AG20443 (cell line): ENCODE results near the gene PDE8B.

ENCODE experiments used
- DNase-seq: peaks from one replicate; pipeline ENCODE4 v3.0.0; 2012; ENCODE audit warnings: low spot score, mixed read lengths

The PDE8B gene, protein sequence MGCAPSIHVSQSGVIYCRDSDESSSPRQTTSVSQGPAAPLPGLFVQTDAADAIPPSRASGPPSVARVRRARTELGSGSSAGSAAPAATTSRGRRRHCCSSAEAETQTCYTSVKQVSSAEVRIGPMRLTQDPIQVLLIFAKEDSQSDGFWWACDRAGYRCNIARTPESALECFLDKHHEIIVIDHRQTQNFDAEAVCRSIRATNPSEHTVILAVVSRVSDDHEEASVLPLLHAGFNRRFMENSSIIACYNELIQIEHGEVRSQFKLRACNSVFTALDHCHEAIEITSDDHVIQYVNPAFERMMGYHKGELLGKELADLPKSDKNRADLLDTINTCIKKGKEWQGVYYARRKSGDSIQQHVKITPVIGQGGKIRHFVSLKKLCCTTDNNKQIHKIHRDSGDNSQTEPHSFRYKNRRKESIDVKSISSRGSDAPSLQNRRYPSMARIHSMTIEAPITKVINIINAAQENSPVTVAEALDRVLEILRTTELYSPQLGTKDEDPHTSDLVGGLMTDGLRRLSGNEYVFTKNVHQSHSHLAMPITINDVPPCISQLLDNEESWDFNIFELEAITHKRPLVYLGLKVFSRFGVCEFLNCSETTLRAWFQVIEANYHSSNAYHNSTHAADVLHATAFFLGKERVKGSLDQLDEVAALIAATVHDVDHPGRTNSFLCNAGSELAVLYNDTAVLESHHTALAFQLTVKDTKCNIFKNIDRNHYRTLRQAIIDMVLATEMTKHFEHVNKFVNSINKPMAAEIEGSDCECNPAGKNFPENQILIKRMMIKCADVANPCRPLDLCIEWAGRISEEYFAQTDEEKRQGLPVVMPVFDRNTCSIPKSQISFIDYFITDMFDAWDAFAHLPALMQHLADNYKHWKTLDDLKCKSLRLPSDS

DNA sequence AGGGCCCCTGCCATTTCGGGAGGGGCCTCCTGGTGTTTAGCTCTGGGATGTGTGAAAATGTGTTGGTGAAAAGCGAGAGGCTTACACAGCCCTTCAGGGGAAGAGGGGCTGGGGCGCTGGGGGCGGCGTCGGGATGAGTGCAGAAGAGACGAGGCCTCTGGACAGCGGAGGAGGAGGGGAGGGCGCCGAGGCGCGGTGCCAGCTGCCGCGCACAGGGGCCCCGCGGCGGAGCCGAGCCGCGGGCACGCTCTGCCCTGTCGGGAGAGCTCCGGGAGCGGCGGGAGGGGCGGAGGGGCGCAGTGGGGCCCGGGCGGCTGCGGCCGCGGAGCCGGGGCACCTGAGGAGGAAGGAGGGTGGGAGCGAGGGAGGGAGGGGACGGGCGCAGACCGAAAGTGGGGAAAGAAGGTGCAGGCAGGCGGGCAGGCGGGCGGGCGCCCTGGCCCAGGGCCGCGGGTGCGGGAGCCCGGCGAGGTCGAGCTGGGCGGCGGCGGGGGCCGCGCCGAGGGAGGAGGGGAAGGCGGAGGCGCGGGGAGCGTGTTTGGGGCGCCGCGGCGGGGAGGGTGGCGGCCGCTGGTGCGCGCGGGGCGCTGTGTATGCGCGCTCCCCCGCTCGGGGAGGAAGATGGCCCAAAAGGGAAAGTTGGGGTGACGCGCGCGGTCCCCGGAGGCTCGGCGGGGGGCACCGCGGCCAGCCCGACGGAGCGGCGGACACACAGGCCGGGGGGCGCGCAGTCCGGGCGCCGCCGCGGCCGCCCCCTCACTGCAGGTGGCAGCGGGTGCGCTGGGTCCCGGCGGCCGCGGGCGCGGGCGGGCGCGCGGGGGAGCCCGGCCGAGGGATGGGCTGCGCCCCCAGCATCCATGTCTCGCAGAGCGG, at the start of gene PDE8B:
PDE8B (plus strand) TSS at position 590 of the 873 bp plus-strand sequence; CDS start at position 836, 246 bp downstream.
- DNase-seq: peak; percentile 40

GRCh38 chr5:77163453-77163852, 47.0 kb upstream of the PDE8B start:
- no peak for DNase-seq

DNA sequence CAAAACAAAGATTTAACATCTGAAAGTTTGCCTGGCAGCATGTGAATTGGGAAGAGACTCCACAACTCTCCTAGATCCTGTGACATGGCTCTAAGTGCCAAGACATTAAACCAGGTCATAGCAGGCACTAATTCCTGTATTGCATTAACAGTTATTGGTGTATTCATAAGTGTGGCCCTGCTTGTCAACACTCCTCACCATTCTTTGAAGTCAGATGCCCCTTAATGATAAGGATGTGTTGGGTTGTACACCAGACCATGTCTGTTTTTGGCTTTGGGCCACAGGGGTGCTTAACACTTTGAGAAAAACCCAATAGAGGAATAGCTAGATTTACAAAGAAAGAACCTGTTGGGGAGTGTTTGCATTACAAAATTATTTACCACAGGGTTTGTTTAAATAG, 43.4 kb upstream of the PDE8B start:
- DNase-seq: no peak

DNA sequence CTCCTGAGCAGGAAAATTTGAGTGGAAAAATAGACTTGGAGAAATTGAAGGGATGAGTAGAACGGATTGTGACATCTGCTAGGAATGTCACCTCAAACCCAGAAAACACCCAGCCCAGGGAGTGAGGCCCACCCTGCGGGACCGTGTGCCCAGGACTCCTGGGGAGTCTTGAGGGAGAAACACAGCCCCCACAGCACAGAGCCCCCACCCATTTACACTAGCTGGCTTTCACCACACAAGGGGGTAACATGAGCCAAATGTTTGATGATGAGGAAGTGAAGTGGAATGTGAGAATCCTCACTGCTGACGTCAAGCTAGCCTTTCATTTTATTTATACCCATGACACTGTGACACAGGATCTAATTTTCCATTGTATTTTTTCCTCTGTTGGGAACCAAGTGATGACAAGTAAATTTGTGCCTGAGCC, 42.8 kb upstream of the PDE8B start:
- peak; percentile 87 for DNase-seq

- peak; percentile 76 for DNase-seq
These were observed 42.2 kb upstream of the PDE8B start for GRCh38 chr5:77168161-77168878.

DNA sequence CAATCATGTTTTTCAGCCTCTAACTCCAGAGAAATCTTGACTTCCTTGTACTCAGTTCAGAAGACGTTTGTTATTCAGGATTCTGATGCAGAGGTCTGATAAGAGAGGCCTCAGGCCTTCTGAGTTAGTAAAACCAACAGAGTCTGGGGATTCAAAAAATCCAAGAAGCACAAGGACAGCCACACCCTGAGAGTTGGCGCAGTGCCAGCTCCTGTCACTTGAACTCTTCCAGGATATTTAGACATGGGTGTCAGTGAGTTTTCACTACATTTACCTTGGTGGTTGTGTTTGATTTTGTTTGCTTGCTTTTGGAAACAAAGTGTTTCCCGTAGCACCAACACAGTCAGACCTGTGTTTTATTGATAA, 41.6 kb upstream of the PDE8B start:
- no peak for DNase-seq

GRCh38 chr5:77170196-77170890, 40.1 kb upstream of the PDE8B start:
- DNase-seq: no peak

DNA sequence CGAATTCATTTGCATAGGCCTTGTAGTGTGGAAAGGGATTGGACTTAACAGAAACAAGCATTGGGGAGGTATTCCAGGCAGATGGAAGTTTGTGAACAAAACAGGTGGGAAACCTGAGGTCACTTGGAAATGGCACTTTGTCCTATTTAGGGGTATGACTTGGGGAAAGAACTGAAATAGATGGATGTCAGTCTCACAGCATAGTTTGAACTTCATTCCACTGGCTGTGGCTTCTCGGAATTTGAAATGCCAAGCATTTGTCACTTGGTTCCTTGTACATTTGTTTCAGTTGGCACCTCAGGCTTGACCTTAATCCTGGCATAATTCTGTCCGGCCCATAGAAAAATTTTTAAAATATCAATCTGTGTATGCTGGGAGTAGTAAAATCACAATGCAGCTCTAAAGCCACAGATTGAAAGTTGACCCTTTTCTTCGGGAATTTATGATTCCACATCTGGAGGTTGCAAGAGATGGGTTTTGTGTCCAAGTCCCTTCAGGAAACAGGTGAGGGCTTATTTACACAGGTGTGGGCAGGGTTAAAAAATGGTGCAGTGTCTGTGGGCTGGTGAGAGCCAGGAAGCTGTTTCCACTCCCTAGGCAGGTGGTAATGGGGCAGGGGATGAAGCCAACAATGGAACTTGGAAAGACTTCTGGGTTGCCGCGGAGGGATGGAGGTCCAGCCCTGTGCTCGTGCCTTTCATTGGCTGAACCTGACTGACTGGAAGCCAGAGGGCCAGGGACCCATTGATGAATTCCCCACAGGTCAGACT, 39.2 kb upstream of the PDE8B start:
- DNase-seq: no peak

GRCh38 chr5:77172713-77173328, 37.7 kb upstream of the PDE8B start:
- DNase-seq: no peak

- no peak for DNase-seq
These were observed 36.0 kb upstream of the PDE8B start for GRCh38 chr5:77174526-77174925.

DNA sequence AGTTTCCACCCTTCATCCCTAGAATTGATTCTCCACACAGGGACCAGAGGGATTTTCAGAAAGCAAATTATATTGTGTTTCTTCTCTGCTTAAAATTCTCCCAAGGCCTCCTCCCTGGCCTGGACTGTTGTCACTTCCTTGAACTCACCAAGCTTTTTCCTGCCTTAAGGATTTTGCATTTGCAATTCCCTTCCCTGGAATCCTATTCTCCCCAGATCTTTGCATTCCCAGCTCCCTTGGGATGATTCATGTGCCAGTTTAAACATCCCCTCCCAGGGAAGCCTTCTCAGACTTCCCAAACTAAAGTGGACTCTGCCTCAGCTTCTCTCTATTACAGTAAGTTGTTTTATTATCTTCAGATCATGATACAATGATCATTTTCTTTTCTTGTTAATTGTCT, 35.2 kb upstream of the PDE8B start:
- no peak for DNase-seq

- no peak for DNase-seq
These were observed 34.1 kb upstream of the PDE8B start for GRCh38 chr5:77176429-77176828.

- DNase-seq: no peak
These were observed 32.9 kb upstream of the PDE8B start for GRCh38 chr5:77177576-77177975.

DNA sequence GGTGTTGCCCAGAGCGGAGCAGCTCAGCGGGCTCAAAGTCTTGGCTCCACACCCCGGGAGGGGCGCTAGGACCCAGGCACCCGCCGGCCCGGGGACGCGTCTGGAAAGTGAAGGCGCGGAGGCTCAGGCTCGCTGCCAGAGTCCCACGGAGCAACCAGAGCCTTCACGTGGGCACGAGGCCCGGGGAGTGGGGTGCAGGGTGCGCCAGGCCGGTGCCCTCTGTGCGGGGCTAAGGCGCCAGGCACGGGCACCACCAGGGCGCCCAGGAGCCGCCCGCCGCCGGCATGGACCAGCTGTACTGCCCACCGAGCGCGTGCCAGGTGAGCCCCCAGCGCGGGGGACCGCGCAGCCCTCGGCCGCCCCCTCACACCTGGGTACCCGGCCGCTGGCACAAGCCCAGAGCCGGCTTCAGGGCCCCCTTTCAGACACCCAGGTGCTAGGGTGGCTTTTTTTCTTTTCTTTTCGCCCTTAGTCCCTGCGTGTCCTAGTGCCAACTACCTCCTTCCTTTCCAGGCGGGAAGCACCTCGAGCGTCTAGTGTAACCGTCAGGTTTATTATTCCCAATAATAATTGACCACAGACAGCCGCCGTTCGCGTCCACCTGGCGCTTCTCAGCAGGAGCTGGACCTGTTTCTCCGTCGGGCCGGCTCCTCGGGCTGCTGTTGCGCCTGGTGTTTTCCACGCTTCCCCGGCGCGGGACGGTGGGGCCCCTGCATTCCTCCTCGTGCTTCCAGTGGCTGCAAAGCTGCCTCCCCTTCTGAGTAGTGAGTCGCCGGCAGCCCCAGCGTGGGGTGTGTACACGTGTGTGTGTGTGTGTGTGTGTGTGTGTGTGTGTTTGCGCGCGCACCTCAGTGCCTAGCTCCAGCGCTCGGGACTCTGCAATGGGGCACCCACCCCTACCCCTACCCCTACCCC, 30.1 kb upstream of the PDE8B start:
- peak; percentile 49 for DNase-seq

DNA sequence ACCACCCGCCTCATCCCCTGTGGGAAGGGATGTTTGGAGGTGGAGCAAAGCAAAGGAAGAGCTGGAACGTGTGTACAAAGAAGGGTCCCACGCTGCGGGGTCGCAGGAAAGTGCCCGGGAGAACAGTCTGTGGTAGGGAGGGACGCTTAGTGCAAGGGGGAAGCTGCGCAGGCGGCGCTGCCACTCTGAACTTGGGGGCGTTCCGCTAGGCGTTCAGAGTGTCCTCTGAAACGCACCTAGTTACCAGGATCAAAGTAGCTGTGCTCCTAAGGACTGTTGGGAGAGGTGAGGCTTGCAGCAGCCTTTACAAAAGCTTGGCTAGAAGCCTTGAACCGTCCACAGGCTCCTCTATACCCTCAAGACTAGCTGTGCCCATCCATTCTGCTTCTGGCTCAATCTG, 29.3 kb upstream of the PDE8B start:
- DNase-seq: no peak

GRCh38 chr5:77181596-77182304, 28.7 kb upstream of the PDE8B start:
- DNase-seq: no peak

- no peak for DNase-seq
These were observed 28.1 kb upstream of the PDE8B start for GRCh38 chr5:77182367-77182766.
